ENCODE data around the gene CCNK.

The CCNK gene

DNA sequence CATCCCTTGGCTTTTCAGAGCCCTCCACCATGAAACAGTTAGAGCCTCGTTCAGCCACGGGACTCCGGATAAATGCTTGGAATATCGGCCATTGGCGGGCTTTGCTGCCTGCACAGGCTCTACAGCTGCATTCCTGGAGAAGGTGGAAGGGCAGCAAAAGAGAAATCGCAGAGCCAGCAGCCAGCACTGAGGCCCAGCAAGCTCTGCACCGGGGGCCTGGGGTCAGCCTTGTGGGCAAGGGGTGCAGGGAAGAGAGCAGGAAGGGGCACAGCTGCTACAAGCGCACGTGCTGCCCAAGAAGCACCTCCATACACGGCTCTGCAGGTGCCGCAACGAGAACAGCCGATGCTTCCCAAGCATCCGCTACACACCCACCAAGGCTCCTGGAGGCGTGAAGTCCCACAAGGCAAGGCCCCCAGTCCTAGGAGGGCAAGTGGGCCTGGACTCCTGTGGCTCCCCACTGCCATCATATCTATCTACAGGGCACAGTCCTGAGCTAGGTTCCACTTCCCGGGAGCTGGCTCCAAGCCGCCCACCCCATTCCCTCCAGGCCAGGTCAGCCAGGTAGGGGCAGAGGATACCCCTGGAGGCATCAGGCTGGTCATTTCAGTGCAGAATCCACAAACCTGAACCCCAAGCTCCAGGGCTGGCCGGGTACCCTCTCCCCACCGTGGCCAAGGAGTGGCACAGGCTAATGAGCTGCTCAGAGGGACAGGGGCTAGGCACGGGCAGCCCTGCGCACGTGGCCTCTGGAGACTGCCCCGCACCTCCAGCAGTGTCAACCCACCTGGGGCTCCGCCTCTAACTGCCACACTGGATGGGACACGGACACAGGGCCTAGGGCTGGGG lies 40.2 kb downstream of the CCNK start:
- no peak for DNase-seq

DNA sequence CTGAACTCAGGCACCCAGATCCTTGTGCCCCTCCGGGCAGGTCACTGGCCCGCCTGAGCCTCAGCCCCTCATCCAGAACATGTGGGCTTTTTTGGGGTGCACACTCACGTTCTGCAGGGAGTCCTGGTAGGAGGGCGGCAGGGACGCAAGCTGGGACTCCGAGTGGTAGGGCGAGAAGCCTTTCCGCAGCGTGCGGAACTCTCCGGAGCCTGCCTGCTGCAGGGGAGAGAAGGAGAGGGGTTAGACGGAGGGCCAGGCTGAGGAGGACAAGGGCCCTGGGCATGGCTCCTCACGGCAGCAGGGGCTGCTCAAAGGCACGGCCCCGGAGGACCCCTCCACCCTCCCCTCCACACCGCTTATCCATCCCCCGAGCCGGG lies 40.8 kb downstream of the CCNK start:
- no peak for DNase-seq

DNA sequence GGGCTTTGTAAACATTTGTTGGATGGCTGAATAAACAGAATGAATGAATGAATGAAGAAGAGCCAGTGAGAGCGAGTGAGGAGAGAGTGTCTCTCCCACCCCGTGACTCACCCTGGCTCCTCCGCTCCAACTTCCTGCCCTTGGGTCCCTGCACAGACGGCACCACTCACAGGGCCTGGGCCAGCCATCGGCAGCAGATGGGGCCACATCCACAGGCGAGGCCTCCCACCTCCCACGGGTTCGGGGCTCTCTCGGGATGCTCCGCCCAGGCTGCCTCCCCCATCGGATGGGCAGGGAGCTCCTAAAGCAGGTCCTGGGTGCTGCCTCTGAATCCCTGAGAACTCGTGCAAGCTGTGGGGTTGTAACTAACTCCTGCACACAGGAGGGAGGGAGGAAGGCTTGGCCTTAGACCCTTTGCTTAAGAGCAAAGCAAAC lies 41.3 kb downstream of the CCNK start:
- DNase-seq, result peak; percentile 71

DNA sequence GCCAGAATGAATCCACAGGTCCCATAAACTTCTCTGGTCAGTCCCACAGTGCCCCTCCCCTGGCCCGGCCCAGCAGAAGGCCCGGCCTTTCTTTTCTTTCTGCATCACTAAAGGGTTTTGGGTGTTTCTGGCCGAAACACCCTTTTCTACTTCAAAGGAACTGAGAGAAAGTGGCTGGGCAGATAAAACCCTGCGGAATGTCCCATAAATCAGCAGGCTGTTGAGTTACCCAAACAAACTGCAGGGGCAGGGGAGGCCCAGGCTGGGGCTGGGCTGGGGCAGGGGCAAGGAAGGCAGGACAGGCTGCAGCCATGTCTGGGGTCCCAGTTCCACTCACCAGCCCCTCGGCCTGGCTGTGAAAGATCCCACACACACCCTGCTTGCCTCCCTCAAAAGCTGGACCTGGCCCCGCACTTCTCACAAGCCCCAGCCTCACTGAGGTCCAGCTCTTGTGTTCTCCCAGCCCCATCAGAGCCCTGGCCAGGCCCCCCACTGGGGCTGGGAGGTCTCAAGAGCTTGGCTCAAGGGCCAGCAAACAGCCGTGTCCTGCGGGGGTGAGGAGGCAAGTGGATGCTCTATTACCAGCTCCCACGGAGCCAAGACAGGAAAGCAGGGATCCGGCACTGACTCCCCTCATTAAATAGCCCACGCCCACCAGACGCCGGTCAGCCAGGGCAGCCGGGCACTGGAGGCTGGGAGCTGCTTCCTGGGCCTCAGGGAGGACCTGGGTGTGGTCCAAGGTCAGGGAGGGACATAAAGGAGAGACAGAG lies 41.9 kb downstream of the CCNK start:
- peak; percentile 40 for DNase-seq

DNA sequence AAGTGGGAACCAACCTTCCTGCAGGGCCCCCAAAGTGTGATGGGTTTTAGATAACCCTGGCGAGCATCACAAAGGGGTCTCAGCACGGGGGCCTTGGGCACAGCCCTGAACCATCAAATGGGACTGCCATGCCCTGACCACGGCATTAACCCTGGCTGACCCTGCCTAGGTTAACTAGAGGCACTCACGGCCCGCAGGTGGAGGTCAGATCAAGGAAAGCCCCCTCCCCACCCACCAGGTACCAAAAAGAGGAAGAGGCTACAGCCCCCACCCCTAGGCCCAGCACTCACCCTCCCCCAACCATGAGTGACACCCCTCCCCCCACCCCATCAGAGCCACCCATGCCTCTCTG lies 42.5 kb downstream of the CCNK start:
- no peak for DNase-seq

DNA sequence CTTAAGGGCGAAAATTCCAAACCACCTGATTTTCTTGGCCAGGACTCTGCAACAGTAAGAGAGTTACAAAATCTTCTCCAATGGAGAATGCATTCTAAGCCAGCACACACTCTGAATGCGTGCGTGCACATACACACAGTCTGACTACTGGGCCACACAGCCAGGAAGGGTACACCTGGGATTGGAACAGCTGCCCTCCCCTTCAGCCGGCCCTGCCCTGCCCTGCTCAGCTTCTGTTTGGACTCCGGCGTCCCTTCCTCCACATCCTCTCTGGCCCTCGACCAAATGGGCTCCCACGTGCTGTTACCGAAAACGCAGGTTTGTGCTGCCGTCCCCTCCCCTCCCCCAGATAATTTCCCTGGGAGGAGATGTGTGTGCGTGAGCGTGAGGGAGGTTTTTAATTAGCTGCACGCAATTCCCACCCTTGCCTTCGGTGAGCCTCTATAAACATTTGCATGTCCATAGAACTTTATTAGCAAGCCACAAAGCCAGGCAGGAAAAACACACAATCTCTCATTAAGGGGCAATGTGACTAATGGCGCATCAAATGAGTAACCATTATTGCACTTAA lies 43.0 kb downstream of the CCNK start:
- DNase-seq, result no peak

DNA sequence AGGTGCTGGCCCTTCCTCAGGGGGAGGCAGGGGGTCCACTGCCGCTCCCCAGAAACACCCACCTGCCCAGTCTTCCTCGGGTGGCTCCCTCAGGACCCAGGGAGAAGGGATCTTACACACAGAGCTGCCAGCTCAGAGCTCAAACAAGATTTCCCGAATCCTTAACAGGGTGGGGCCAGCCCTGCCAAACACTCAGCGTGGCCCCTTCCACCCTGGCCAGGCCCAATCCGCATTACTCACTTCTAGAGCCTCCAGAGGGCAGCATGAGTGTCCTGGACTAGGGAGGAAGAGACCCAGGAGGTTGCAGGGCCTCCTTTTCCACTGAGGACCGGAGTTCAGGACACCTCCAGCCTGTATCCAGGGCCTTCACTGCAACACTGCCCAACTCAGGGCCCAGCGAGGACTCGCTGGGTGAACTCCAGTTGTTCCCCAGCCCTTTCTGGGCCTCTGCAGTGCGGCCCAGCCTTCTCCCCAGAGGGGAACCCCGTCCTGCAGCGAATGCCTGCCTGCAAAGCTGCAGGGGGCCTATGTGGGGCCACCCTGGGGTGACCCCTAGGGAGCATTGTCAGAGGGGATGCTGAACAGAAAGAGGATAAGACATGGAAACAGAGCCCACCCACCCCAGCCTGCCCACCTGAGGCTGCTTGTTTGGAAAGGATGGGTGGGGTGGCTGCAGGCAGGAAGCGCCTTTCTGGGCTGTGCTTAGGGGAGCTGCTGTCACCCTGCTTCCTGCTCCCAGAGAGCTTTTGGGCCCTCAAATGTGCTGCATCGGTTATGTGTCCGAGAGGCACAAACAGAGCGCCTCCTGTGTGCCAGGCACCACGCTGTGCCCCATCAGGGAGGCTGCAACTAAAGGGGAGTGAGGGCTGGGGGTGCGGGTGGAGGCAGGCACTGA lies 43.8 kb downstream of the CCNK start:
- DNase-seq, result peak; percentile 60

DNA sequence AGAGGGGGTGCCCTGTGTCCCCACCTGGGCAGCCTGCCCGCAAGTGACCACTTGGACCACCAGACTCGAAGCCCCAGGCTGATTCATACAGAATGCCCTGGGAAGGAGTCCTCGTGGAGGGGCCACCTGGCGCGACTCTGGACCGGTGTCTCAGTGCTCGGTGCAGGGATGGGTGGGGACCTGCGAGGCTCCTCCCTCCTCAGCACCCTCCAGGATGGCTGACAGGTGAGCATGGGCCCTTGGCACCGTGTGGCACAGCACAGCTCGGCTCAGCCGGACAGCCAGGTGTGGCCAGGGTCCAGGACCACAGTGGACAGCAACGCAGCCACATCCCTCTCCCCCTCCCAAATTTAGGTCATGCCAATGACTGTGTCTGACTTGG lies 44.5 kb downstream of the CCNK start:
- DNase-seq, result no peak

GRCh38 chr14:99527026-99527425 lies 45.8 kb downstream of the CCNK start:
- no peak for DNase-seq

DNA sequence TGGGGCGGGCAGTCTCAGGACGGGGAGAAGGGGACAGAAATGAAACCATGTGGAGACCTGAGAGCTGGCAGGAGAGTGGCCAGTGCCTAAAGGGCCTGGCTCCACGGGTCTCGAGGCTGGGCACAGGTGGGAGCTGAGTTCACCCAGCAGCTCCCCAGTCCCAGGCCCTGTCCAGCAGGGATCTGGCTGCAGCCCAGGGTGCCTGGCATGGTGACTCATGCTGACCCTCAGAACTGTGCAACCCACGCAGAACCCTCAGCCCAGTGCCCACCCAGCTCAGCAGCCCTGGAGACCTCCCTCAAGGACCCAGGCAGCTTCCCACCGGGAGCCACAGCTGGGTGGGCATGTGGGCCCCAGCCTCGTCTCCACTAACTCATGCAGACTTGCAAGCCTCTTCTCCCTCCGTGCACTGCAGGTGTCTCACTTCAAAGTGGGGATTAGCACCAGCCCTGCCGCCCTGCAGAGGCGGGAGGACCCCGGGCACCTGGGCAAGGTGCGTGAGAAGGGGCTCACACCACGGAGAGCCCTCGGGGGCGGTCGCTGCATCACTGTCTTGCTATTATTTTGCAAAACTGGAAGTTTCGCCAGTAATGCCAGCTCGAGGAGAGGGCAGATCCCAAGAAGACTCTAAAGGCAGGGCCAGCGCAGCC lies 46.3 kb downstream of the CCNK start:
- DNase-seq, result no peak

- no peak for DNase-seq
These were observed 48.7 kb downstream of the CCNK start for GRCh38 chr14:99529899-99530298.

DNA sequence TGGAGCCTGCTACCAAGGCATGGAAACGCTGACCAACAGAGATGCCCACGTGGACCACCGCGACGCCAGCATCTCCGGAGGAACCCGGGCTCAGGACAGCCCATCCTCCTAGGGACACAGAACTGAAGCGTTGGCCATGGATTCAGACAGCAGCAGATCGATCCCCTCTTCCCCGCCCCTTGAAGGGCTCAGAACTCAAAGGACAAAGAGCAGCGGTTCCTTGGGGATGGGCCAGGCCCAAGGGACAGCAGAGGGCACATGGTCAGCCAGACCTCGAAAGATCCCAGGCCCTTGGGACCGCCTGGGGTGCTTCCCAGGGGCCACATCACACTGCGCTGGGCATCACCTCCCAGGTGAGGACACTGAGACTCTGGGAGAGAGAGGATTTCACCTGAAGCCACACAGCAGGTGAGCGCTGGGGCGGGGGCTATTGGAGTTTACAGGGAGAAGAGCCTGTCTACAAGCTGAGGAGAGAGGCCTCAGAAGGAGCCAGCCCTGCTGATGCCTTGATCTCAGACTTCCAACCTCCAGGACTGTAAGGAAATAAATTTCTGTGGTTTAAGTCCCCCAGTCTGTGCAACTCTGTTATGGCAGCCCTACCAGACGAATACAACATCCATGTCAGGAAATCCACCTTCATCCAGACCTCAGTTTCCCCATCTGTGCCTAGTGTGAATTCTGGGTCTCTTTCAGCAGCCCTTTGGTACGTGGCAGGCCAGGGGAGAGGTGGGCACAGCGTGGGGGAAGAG lies 49.4 kb downstream of the CCNK start:
- DNase-seq, result peak; percentile 56

- peak; percentile 82 for DNase-seq
These were observed 50.3 kb downstream of the CCNK start for GRCh38 chr14:99531251-99532096.

DNA sequence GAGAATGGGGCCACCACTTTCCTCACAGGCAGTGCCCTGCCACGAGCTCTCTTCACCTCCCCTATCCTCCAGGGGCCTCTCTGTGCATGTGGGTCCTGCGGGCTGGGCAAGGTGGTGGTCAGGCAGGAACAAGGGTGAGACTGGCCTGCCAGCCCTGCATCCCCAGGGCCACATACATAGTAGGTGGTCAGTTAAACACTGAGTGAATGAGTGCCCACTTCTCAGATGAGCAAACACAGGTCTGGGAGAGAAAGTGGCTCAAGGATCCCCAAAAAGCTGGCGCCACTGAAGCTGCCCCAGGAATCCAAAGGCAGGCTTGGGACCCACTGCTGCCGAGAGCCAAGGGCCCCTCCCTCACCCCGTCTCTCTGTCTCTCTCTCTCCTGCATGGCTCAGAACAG lies 51.1 kb downstream of the CCNK start:
- DNase-seq, result no peak

DNA sequence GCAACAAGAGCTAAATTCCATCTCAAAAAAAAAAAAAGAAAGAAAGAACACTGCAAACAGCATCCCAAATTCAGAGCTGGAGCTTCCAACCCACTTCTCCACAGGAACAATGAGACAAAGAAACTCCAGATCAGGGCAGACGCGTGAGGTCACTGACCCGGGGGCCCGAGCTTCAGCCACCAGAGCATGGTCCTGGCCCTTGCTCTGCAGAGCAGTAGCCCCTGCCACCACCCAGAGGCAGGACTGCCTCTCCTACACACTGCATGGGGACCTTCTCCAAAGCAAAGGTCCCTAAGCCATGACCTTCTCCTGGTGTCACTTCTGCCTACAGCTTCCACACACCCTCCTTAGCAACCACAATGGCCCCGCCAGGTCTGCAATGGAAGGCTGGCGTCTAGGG lies 53.1 kb downstream of the CCNK start:
- no peak for DNase-seq

- no peak for DNase-seq
These were observed 53.7 kb downstream of the CCNK start for GRCh38 chr14:99534863-99535262.

- DNase-seq, result no peak
These were observed 54.2 kb downstream of the CCNK start for GRCh38 chr14:99535448-99535847.

DNA sequence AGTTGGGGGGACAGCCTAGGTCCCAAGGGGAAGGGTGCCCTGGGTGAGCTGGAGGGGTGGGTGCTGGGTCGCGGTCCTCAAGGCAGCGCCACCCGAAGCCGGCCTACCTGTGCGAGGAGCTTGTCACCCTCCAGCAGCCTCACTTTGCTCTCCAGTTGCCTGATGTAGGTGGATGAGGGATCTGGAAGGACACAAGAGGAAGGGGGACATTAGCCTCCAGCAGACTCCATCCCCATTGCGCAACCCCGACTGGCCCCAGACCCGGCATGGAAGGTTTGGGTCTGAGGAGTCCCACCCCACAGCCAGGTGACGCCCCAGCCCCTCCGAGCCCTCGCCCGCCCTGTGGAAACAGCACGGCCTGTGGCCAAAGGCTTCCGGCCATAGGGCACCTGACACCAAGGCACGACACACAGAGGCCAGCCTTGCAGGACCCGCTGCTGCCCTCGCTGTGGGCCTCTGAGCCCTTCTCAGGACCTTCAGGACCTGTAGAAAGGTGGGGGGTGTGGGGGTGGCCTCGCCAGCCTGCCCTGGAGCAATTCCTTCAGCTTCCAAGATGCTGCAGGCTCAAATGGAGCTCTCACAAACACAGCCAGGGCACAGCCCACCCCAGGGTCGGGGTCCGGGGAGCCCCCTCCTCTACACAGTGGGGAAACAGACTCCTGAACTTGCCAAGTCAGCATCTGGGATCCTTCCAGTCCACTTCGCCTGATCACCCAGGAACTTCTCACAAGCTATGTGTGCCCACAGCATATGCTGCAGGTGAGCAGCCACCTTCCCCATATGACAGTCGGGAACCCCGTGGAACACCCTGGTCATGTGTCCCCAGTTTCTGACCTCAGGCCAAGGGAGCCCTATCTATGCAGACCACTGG lies 54.9 kb downstream of the CCNK start:
- no peak for DNase-seq

DNA sequence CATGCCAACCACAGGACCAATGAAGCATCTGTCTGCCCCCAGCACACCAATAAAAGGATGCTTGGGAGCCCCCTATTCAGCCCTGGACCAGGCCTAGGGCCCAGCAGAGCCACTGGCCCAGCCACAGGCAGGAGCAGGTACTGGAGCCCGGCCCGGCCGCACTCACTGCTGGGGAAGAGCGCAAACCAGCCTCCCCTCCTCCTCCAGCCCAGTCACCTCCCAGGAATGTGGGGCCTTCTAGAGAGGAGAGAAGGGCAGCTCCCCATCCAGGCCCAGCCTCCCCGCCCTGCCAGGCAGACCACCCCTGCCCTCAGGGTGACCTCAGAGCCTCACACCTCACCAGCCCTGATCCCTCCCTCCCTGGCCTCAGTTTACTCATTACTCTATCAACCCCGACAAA lies 56.2 kb downstream of the CCNK start:
- peak; percentile 89 for DNase-seq

DNA sequence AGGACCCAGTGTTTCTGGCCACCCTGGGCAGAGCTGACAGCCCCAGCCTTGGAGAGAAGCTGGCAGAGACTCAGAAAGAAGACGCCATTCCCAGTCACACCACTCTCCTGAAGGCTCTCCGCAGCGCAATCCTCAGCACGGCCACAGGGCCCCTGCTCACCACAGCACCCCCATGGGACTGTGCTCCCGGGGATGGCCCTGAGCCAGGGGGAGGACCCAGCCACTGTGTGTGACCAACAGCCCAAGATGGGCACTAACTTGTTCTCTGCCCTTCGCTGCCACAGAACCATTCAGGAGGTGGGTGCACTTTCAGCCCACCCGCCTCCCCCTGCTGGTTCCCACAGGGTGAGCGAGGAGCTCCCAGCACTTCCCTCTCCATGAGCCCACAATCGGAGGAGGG lies 57.1 kb downstream of the CCNK start:
- no peak for DNase-seq

Measured in fibroblast of upper back skin (primary cell).